Measurements from ENCODE around the gene MMP11. TPM values are rescaled to one million over a fixed set of nuclear protein-coding genes. Genes with fewer than 3 reads are reported as not detected.
A peak's percentile ranks its signal among the peaks of the same experiment; 100 is the strongest.

MMP11 gene
- total and polyA plus RNA-seq, 2 of the 4 experiments (the other 2 are of a cell fraction), result 2.2 to 6.0 TPM

DNA sequence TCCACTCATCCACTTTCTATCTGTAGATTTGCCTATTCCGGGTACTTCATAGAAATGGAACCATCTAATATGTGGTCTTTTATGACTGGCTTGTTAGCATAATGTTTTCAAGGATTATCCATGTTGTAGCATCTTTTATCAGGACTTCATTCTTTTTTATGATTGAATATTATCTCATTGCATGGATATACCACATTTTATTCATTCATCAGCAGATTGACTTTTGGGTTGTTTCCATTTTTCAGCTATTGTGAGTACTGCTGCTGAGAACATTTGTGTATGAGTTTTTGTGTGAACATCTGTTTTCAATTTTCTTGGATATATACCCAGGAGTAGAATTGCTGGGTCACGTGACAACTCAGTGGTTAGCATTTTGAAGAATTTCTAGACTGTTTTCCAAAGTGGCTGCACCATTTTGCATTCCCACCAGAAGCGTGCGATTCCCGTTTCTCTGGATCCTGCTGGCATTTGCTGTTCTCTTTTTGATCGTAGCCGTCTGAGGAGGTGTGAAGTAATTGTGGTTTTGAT, 57.3 kb downstream of the MMP11 start:
- Histone ChIP-seq H2AFZ (replicated peaks; ENCODE audit: low read length, poor library complexity) (no peak overlapping the region), H4K8ac (ENCODE audit: low read depth in 2 of 2, low read length in 2 of 2) (no peak overlapping the region), H3K79me1 (ENCODE audit: low read depth in 1 of 2, low read length in 2 of 2) (peaks cover 10 to 66% of the 10 kb centered on the region in 2 experiments), H3K9me3 (ENCODE audit: control insufficient read depth, insufficient read depth, low read length) (peaks cover 3% of the 10 kb centered on the region; the same call in 1 of the 2 replicates), H4K5ac (ENCODE audit: low read depth, low read length) (no peak overlapping the region), H3K27ac (ENCODE audit: insufficient read depth, low read length) (peak overlapping the region; percentile 47; the same call in 1 of the 2 replicates), H2BK20ac (ENCODE audit: low read depth, low read length) (no peak overlapping the region), H3K4ac (ENCODE audit: low read depth, low read length) (no peak overlapping the region), H3K23ac (ENCODE audit: low read depth, low read length) (no peak overlapping the region), H3K36me3 (ENCODE audit: control insufficient read depth, insufficient read depth, low read length) (peaks cover 73% of the 10 kb centered on the region), H3K14ac (replicated peaks; ENCODE audit: low read depth, low read length) (no peak overlapping the region), H3K9ac (ENCODE audit: low read depth, low read length) (no peak overlapping the region), H3K18ac (ENCODE audit: low read depth, low read length) (no peak overlapping the region; the same call in 1 of the 2 replicates), H4K20me1 (ENCODE audit: insufficient read depth, low read length) (peaks cover 36% of the 10 kb centered on the region), H2AK5ac (ENCODE audit: low read depth, low read length) (no peak overlapping the region), H3K27me3 (ENCODE audit: control insufficient read depth, insufficient read depth, low read length) (no peaks in the 10 kb centered on the region), H3K4me3 (ENCODE audit: insufficient read depth, low read depth, low read length) (no peak overlapping the region), H3K4me2 (ENCODE audit: low read depth, low read length) (peak overlapping the region; percentile 64; the same call in 1 of the 2 replicates), H2BK15ac (ENCODE audit: low read depth, low read length) (no peak overlapping the region), H2BK120ac (ENCODE audit: low read depth, low read length) (no peak overlapping the region), H3K56ac (ENCODE audit: extremely low read depth, insufficient read depth, low read length) (no peak overlapping the region), H2AK9ac (replicated peaks; ENCODE audit: low read depth, low read length, poor library complexity) (no peak overlapping the region), H4K91ac (ENCODE audit: insufficient read depth, low read depth, low read length) (no peak overlapping the region), H2BK5ac (ENCODE audit: low read depth, low read length, poor library complexity, severe bottlenecking) (no peak overlapping the region), H3K9me1 (ENCODE audit: insufficient read depth, low read length) (peaks cover 23% of the 10 kb centered on the region), H3K4me1 (ENCODE audit: control insufficient read depth, insufficient read depth, low read length) (peaks cover 12% of the 10 kb centered on the region)
- DNase-seq (peak; percentile 92), ATAC-seq (ENCODE audit: low read depth) (peak; percentile 71)
- BruUV-seq (replicated peaks), result no TSS peak
- WGBS, 2 experiments (ENCODE audit: extremely low coverage in 2 of 2, insufficient read length in 1 of 2), result no CpG with 5 or more reads among the region's 7 CpGs
- intact Hi-C loops (cut with micrococcal nuclease) (no loop called here), dilution Hi-C loops (cut with HindIII; ENCODE audit: low sequenced_read_pairs, unreplicated experiment) (no loop called here), in situ Hi-C loops (cut with MboI; ENCODE audit: low sequenced_read_pairs) (no loop called here)
- ChIA-PET CTCF (no interaction called here), POLR2A (ENCODE audit: unreplicated experiment) (no interaction called here)
- TF ChIP-seq MXI1 (IDR thresholded peaks at IDR 0.05; ENCODE audit: borderline replicate concordance, low read depth, low read length) (no peak), BHLHE40 (IDR thresholded peaks at IDR 0.05; ENCODE audit: low read depth, low read length) (peak; percentile 72; the same call in 1 of the 2 replicates), SMC3 (IDR thresholded peaks at IDR 0.05; ENCODE audit: low read depth, low read length) (no peak), NFE2L2 (IDR thresholded peaks at IDR 0.05; ENCODE audit: low read depth, low read length) (no peak), CEBPB (IDR thresholded peaks at IDR 0.05; ENCODE audit: low read depth, low read length) (no peak), POLR2A (IDR thresholded peaks at IDR 0.05; ENCODE audit: low read depth, low read length) (no peak), FOS (IDR thresholded peaks at IDR 0.05; ENCODE audit: low read depth, low read length) (no peak), RCOR1 (IDR thresholded peaks at IDR 0.05; ENCODE audit: insufficient replicate concordance, low read length) (no peak)
- TF ChIP-seq, protein P1, sequence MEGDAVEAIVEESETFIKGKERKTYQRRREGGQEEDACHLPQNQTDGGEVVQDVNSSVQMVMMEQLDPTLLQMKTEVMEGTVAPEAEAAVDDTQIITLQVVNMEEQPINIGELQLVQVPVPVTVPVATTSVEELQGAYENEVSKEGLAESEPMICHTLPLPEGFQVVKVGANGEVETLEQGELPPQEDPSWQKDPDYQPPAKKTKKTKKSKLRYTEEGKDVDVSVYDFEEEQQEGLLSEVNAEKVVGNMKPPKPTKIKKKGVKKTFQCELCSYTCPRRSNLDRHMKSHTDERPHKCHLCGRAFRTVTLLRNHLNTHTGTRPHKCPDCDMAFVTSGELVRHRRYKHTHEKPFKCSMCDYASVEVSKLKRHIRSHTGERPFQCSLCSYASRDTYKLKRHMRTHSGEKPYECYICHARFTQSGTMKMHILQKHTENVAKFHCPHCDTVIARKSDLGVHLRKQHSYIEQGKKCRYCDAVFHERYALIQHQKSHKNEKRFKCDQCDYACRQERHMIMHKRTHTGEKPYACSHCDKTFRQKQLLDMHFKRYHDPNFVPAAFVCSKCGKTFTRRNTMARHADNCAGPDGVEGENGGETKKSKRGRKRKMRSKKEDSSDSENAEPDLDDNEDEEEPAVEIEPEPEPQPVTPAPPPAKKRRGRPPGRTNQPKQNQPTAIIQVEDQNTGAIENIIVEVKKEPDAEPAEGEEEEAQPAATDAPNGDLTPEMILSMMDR (conservative IDR thresholded peaks at IDR 0.05; ENCODE audit: low read depth, low read length), result no peak
- TF ChIP-seq, protein P2, sequence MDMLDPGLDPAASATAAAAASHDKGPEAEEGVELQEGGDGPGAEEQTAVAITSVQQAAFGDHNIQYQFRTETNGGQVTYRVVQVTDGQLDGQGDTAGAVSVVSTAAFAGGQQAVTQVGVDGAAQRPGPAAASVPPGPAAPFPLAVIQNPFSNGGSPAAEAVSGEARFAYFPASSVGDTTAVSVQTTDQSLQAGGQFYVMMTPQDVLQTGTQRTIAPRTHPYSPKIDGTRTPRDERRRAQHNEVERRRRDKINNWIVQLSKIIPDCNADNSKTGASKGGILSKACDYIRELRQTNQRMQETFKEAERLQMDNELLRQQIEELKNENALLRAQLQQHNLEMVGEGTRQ (IDR thresholded peaks at IDR 0.05; ENCODE audit: low read depth, low read length), result peak; percentile 89

Data from IMR-90 (cell line).